Right lung (tissue), 5 donors: ENCODE data around the gene GGT7. TPM values are rescaled to one million over a fixed set of nuclear protein-coding genes. Genes with fewer than 3 reads are reported as not detected.
"Not testable (repeated sequence)": the region's sequence is repeated elsewhere in the genome, so short reads cannot be mapped to it uniquely, and the experiment has no call there.

ENCODE experiments used
- DNase-seq, 2 donors: peaks; one replicate each; pipeline ENCODE4 v3.0.0-alpha.2; 2013
- polyA plus RNA-seq, 5 donors: library from polyadenylated mRNA; unstranded; fragments of 120-200 nt; gene quantifications; one replicate each; pipeline versions ENCODE4 v1.2.1 to v1.2.3, GENCODE V29; 2013; ENCODE audit warnings: inconsistent platforms in 1 of 5, low replicate concordance in 1 of 5; ENCODE audit not compliant: insufficient read length in 5 of 5, insufficient read depth in 1 of 5

The GGT7 gene
- polyA plus RNA-seq, 5 donors: 28.3 to 40.6 (median 33.2) TPM

DNA sequence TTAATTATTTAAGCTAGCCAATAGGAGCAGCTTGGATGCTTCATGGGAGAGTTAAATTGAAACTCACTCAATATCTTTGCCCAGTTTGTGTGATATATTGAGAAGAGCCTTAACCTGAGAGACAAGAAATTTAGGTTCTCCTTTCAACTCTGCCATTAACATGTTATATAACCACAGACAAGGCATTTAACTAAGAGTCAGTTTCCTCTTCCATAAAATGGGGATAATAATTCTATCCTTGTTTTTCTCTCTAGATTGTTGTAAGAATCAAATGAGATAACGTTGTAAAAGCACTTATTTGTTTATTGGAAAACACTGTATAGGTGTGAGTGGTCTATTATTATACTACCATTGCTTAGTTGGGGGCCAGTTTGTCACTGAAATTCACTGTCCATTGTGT, 11.6 kb upstream of the GGT7 start:
- DNase-seq: no peak

DNA sequence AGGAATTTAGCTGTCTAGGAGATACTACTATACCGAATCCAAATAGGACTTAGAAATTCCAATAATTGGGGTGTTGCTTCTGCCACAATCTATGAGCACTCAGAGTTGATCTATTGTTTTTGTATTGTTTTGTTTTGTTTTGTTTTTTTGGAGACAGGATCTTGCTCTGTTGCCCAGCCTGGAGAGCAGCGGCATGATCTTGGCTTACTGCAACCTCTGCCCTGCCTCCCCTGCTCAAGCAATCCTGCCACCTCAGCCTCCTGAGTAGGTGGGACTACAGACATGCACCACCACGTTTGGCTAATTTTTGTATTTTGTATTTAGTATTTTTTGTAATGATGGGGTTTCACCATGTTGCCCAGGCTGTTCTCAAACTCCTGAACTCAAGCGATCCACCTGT, 11.2 kb upstream of the GGT7 start:
- no peak for DNase-seq

DNA sequence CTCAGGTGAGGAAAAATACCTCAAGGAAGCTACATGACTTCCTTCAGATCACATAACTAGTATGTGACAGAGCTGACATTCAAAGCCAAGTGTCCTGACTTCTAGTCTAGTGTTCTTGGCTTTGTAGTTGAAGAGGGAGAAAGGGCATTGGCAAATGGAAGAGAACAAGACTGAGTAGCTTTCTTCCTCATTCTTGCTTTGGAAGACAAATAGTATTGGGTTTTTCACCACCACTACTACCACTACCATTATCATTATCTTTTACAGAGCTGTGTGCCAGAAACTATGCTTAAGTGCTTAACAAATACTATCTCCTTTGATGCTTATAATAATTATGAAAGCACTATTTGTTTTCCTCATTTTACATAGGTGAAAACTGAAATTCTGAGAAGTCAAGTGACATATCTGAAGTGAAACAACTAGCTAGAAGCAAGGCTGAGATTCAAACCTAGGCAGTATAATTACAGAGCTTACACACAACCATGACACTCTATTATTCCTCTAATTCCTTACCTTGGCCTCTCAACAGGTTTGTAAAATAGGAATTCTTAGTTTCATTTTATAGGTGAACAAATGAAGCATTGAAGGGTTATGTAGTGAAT, 10.5 kb upstream of the GGT7 start:
- DNase-seq: no peak

DNA sequence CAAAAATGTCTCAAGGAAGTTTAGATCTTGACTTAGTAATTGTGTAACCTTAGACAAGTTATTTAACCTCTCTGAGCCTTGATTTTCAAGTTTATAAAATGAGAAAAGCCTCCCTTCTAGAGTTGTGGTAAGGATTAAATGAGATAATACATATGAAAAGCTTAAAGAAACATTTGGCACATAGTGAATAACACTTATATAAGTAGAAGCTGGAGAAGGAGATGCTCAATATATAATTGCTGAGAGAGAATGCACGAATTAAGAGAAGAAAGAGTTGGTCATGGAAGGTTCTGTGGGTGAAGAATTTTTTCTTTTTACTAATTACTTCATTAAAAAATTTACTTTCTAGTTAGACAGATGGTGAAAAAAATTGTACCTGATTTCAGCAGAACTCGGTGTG, 9.0 kb upstream of the GGT7 start:
- DNase-seq: no peak

DNA sequence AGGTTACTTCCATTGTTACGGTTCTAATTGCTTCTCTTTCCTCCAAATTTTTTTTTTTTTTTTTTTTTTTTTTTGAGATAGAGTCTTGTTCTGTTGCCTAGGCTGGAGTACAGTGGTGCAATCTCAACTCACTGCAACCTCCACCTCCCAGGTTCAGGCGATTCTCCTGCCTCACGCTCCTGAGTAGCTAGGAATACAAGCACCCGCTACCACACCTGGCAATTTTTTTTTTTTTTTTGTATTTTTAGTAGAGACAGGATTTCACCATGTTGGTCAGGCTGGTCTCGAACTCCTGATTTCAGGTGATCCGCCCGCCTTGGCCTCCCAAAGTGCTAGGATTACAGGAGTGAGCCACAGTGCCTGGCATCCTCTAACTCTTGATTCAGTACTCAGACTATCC, 8.3 kb upstream of the GGT7 start:
- DNase-seq: not testable (repeated sequence)

DNA sequence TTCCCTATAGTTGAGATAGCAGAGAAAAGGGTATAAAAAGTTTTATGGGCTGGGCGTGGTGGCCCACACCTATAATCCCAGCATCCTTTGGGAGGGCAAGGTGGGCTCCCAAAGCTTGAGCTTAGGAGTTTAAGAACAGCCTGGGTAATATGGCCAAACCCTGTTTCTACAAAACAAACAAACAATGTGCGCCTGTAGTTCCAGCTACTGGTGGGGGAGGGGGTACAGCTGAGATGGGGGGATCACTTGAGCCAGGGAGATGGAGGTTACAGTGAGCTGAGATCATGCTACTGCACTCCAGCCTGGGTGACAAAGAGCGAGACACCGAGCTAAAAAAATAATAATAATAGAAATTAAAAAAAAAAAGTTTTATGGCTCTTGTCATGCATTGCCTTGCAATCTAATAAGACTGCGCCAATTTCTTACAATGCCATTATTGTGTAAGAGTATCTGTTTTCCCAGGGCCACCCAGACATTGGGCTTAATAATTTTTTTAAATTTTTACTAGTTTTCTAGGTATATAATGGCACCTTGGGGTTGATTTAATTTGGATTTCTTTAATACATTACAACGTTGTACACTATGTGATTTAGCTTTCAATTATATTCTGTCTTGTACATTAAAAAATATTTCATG, 7.7 kb upstream of the GGT7 start:
- no peak for DNase-seq

DNA sequence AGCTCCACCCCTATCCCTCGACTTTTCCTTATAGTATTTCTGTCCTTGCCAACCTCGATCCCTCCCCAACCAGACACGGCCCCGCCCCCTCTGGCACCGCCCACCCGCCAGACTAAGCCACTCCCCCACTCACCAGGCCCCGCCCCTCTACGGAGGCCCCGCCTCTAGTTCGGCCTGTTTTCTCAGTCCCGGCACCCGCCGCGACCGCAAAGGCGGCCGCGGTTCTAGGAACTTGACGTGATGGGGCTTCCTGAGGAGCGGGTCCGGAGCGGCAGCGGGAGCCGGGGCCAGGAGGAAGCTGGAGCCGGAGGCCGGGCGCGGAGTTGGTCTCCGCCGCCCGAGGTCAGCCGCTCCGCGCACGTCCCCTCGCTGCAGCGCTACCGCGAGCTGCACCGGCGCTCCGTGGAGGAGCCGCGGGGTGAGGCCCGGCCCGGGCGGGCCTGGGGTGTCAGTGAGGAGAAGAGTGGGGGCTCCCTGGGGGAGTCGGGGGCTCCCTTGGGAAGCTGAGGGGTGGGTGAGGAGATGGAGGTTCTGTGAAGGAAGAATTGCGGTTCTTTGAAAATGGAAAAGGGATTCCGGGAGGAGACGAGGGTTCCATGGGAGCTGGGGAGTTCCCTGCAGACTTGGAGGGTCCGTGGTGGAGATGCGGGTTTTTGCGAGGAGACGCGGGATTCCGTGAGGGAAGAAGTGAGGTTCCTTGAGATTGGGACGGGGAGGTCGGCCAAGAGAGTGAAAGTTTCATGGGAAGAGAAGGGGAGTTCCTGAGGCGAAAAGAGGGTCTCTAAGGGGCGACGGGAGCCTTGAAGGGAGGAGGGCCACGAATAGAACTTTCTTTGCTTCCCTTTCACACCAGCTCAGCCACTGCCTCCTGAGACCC, 4.0 kb upstream of the GGT7 start, which contains the start of gene ACSS2:
TSS of gene ACSS2 (plus strand) at position 207 of the 877 bp plus-strand sequence. CDS start at position 241, 34 bp downstream.
- DNase-seq: no peak

DNA sequence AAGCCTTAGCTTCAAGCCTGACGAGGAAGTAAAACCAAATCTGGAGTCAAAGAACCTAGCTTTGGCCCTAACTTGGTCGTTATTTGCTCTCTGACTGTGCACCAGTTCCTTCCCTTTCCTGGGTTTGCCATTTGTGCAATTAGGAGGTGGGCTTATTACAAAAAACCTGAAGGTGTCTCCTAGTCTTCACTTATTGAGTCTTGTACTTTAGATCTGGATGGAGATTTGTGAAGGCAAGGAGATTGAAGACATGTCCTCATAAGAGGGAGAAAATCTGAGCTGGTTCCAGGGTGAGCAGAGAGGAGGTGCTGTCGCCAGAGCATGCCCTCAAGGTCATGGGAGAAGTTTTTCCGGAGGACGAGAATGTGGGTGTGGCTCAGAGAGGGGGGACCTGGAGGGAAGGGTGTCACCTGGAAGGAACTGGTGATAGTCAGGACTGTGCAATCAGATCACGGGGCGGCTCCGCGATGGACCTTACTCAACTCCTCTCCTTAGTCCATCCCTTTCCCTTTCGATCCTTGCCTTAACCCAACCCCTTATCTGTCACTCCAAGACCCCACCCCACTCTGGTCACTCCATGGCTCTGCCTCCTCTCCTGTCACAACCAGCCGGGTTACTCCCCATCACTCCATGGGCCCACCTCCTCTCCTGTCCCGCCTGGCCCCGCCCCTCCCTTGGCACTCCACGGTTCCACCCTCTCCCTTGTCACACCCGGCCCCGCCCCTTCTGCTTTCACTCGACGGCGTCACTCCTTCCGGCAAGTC, 3.2 kb upstream of the GGT7 start:
- DNase-seq: peak; percentile 96 to 97

DNA sequence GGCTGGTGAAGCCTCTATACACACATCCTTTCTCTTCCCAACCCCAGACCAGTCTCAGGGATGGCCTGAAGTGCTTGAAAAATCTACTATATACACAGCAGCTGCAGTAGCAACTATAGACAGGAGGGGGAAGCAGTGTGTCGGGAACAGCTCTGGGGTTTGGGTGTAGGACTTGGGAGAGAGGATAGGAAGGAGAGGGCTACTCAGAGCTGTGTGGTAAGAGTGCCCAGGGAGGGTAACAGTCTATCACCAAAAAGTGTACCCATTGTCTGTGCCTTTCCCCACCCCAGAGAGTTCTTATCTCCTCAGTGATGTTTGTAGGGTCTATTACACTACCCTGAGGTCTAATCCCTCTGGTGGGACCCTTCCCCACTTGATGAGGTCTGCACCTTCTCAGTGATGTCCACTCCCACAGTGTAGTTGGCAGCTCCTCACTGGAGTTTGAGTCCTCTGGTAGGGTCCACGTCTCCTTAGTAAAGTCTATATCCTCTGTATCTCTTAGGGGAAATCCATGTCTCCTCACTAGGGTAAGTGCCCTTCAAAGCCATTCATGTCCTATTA, 1.5 kb upstream of the GGT7 start:
- peak; percentile 60 to 75 for DNase-seq

DNA sequence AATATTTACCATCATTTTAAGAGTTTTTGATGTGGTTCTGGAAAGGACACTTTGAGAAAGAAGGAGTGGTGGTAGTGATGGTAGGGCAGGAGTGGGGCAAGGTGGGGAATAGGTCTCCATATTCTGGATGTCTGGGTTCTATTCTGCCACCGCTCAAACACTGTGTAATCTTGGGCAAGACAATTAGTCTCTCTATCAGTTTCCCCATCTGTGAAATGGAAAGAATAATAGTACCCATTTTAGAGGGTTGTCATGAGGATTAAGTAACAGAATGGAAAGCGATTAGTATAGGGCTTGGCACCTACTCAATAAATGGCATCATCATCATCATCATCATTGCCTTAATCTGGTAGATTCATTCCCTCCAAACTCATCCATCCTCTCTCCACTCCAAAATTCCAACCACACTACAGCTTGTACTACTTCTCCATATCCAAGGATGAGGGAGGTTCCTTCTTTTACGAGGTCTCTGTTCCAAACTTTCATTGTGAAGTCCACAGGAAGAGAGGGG, 982 bp upstream of the GGT7 start:
- DNase-seq: no peak

DNA sequence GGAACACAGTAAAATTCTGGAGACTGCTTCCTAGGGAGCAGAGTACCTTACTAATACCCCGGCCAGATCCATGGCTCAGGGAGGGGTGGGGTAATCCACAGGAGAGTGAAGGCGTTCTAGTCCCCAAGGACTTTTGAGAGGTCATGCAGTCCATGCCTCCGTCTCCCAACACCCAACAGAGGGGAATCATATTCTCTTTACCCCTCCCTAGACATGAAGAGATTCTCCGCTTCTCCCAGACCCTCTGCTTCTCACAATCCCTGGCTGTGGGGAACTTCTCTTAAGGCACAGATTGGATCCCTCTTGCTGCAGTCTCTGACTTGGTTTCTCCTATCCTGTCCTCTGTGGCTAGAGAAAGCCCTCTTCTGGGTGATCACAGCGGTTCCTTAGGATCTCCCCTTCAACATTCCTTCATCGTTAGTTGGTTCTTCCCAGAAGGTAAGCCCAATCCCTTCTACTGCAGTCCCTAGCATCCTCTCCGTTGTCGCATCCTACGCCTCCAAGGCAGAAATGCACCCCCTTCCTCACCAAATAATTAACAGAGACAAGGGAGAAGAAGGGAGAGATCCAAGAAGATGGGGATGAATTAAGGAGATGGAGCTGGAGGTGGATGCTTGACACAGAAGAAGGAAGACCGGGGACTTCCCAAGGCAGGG, 562 bp downstream of the GGT7 start:
- no peak for DNase-seq

DNA sequence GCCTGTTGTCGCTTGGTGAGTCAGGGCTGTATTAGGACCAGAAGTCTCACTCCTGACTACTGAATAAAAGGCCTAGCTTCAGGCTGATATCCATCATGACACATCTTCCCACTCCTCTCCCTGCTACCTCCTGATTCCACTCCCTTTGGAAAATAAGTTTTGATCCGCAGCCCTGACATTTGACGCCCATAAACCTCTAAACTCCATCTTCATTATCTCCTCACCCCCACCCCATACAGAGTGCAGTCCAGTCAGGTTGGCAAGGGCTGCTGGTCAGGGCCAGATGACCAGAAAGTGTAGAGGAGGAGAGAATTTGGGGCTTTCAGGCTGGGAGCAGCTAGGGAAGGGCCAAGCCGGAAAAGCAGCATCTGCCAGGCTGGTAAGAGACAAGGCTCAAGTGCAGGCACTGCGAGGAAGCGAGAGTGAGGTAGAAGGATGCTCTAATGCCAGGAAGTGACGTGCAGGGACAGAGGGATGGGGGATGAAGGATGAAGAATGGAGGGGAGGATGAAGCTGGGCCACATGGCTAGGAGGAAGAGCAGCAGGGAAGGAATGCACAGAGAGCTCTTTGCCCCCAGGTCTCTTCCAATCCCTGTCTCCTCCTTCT, 1.2 kb downstream of the GGT7 start:
- no peak for DNase-seq

DNA sequence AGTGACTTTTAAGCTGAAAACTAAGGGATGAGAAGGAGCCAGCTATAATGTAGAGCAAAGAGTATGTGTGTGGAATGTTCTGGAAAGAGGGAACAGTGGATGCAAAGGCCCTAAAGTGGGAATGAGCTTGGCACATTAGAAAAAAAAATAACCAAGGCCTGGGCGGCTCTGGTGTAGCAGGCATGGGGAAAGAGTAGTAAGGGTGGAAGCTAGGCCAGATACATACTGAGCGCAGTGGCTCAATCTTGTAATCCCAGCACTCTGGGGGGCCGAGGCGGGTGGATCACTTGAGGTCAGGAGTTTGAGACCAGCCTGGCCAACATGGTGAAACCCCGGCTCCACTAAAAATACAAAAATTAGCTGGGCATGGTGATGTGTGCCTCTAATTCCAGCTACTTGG, 8.4 kb downstream of the GGT7 start:
- no peak for DNase-seq

DNA sequence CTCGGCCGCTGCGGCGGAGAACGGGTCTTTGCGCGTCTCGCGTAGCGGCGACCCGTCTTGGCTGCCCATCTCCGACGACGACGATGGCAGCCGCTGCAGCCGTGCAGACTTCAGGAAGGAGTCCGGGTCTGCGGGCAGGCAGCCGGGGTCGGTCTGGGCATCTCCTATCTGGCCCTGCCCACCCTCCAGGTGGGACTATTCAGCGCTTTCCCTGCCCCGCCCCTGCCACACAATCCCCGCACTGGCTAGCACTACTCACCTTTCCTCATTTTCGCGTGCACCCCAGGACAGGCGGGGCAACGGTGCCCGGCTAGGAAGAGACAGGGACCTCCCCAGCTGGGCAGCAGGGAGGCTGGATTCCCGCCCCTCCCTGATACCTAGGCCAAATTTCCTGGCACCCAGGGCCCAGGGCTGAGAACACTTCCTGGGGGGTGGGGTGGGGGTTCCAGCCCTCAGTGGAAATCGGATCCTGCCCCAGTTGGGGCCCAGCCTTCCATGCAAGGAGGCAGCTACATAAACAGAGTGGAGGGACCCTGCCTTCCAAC, 9.2 kb downstream of the GGT7 start:
- no peak for DNase-seq

DNA sequence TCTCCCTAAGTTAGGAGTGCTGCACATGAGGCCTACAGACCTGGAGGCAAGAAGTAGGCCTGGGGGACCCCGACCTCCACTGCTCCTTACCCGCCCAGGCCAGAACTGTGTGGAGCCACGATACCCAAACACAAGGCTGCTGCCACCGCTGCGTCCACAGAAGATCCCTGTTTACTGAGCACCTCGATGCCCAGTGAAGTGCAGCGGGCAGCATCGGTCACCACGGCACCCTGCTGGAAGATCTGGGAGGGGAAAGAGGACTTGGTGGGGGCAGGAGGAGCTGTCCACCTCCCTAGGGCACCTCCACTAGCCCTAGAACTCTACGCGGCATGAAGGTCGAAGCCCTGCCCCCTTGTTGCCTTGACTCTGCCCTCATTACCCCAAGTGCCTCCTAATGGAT, 9.9 kb downstream of the GGT7 start:
- DNase-seq: no peak

DNA sequence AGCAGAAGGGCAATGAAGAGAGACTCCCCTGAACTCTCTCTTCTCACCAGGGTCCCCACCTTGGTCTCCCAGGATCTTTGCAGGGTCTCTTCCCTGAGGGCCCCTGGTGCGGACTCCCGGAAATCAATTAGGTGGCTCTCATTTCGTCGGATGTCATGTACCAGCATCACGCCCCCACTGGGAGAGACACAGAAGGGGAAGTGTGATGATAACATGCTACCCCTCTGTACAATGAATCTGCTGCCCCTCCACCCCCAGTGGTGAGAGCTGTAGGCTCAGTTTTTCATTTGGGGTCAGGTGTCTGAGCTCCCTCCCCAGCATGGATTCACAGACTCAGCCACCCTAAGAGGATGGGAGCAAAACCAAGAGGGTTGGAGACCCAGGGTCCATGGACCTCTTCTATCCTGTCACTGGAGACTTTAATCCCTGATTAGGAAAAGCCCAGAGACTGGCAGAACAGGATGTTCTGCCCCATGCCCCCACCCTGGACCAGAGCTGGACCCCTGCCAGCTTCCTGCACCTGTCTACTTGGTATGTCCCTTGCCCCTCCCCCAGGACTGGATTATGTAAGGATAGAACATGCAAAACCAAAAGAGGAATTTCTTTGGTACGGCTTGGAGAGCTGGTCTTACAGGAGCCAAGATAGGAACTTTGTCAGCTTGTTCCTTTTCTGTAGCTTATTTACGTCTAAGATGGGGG, 11.1 kb downstream of the GGT7 start:
- DNase-seq: no peak

DNA sequence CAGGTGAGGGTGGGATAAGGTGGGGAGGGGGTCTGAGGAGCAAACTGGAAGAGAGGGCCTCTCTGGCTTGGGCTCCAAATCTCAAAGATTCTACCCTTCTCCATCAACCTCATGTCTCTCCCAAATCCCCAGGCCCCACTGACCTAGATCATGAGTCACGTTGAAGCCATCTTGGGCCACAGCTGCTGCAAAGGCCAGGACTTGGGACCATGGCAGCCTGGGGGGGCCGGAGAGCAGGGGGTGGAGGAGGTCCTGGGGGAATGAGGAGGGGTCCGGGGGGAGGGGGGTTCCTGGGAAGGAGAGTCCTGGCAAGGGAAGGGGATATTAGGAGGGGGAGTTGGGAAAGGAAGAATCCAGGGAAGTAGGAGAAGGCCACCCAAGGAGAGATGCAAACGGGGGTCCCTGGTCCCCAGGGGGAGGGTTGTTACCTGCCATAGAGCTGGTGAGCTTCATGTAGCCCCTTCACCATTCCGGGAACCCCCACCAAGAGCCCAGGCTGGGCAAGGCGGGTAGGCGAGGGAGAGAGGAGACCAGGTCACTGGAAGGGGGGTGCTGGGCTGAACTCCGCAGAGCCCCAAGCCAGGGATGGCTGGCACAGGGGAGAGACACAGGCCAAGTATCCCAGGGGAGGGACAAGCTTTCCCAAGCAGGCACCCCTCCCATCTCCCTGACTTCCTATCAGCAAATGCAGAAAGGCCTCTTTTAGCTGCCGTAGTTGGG, 12.7 kb downstream of the GGT7 start:
- DNase-seq: no peak

DNA sequence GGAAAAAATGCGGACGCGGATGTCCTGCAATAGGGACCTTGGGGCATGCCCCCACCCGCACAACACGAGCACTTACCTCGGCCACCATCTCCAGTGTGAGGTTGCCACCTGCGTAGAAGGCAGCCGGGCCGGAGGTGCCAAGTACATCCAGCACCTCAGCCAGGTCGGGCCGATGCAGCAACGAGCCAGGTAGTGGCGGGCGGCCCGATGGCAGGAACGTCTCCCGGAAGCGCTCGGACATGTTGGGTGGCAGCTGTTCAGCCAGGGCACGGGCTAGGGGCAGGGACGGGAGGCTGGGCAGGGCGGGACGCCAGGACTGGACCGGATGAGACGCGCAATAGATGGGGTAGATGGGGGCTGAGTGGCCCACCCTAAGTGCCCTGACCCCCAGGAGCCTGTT, 13.3 kb downstream of the GGT7 start:
- no peak for DNase-seq

DNA sequence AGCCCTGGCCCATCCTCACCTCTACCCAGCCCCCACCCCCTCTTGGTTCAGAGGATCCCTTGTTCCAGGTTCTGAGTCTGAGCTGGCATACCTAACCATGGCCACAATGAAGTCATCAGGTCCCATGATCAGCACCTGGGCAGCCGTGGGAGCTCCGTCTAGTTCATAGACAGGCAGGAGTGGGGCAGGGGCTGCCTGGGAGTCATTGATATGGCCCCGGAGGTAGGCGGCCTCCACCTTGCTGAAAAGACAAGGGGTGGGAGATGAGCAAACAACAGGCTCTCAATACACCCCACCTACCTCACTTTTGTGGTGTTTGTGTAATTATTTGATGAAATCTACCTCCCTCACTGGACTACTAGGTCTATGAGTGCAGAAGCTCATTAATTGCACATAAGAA, 20.4 kb downstream of the GGT7 start:
- no peak for DNase-seq
